GM18907 (cell line): ENCODE measurements around the gene NFYA.

Experiments used
- ATAC-seq: cut with Tn5 transposase; IDR thresholded peaks from one replicate; pipeline ENCODE4 v1.9.1; 2021; ENCODE audit warnings: mild to moderate bottlenecking, moderate library complexity; ENCODE audit not compliant: unreplicated experiment

NFYA gene

DNA sequence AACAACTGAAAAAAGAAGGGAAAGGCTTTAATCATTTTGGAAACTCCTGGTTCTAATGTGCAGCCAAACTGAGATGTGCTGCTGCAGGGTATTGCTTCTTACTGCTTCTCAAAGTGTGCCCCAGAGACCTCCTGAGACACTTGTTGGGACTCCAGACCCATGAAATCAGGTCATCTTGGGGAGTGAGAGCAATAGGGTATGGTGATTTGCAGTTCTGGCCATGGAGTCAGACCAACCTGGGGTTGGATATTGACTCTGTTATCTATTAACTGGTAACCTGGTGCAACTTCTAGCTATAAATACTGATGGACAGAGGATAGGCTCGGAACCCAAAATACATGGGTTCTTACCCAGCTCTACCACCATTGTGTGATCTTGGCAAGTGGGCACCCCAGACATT is 26.7 kb upstream of the NFYA start:
- no peak for ATAC-seq

- no peak for ATAC-seq
Measured at GRCh38 chr6:41047306-41047705, 25.5 kb upstream of the NFYA start.

GRCh38 chr6:41047745-41048732 is 24.7 kb upstream of the NFYA start:
- no peak for ATAC-seq

- ATAC-seq, result no peak
Measured at GRCh38 chr6:41049521-41049920, 23.3 kb upstream of the NFYA start.

DNA sequence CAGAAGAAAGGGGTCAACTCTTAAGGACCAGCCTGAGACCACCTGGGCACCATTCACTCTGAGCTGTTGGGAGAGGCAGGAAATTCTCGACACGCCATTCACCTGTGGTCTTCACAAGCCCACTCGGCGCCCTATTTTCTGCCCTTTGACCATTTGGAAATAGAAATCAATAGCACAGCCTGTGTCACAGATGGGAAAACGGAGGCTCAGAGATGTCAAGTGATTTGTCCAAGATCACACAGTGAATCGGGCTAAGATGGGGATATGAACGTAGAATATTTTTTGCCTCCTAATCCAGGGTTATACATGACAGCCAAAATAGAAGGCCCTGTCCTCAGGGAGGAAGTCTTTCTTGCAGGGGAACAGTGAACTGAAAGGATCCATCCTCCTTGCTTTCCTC is 22.8 kb upstream of the NFYA start:
- ATAC-seq, result no peak

GRCh38 chr6:41050536-41050935 is 22.2 kb upstream of the NFYA start:
- no peak for ATAC-seq

DNA sequence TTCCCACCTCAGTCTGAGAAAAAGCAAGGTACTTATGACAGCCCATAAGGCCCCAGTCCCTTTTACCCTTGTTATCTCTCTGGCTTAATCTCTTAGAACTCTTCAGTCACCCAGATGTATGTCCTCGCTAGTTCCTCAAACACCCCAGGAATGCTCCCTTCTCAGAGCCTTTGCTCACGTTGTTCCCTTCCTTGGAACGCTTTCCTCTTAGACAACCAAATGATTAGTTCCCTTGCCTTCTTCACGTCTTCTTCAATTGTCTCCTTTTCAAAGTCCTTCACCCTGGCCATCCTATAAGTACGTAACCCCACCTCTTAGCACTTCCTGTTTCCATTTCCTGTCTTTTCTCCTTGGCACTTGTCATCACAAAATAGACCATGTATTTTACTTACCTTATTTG is 20.9 kb upstream of the NFYA start:
- no peak for ATAC-seq

DNA sequence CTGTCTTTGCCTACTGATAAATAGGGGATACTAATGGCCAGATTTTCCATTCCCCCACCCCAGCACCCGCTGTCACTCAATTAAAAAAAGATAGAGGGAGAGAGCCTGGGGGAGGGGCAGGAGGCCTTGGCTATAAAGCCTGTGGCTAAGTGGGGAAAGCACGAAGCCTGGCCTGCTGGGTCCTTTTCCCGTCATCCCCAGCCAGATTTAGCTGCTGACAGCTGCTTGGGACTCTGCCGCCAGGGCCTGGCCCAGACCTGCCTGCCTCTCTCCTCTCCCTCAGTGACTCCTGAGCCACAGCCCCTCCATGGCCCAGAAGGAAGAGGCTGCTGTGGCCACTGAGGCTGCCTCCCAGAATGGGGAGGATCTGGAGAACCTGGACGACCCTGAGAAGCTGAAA is 19.7 kb upstream of the NFYA start, which contains the start of gene APOBEC2:
Gene APOBEC2, plus strand, starts transcription at position 162 of the 400 bp plus-strand sequence. Its CDS starts 146 bp downstream, at position 308.
- no peak for ATAC-seq

- ATAC-seq, result no peak
Measured at GRCh38 chr6:41054511-41054910, 18.3 kb upstream of the NFYA start.

- no peak for ATAC-seq
Measured at GRCh38 chr6:41055149-41055548, 17.6 kb upstream of the NFYA start.

- no peak for ATAC-seq
Measured at GRCh38 chr6:41056768-41057490, 15.8 kb upstream of the NFYA start.

DNA sequence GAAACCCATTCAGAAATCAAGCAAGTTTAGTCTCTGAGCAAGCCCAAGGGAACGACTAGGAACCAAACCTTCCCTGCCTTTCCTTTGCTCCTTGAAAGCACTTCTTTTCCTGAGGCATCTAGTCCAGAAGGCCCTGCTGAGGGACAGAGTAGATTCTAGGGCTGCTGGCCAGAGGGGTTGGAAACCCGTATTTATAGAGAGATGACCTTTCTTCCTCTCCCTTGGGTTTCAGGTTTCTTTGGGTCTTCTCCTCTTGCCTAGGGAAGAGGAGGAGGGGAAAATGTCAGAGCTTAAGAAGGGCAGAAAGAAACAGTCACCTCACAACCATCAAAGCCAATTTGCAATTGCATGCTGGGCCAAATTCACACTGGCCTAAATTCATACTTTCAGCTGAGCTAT is 14.0 kb upstream of the NFYA start:
- no peak for ATAC-seq

- no peak for ATAC-seq
Measured at GRCh38 chr6:41059556-41059955, 13.2 kb upstream of the NFYA start.

DNA sequence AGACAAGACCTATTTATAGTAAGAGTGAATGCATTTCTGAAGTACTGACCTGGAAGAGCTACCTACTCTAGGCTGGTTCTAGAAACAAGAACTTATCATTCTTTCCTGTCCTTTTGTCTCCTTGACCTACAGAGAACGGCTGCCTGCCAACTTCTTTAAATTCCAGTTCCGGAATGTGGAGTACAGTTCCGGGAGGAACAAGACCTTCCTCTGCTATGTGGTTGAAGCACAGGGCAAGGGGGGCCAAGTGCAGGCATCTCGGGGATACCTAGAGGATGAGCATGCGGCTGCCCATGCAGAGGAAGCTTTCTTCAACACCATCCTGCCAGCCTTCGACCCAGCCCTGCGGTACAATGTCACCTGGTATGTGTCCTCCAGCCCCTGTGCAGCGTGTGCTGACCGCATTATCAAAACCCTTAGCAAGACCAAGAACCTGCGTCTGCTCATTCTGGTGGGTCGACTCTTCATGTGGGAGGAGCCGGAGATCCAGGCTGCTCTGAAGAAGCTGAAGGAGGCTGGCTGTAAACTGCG is 11.5 kb upstream of the NFYA start:
- no peak for ATAC-seq

GRCh38 chr6:41062056-41062455 is 10.7 kb upstream of the NFYA start:
- no peak for ATAC-seq

- no peak for ATAC-seq
Measured at GRCh38 chr6:41063884-41064285, 8.9 kb upstream of the NFYA start.

- no peak for ATAC-seq
Measured at GRCh38 chr6:41064841-41065240, 7.9 kb upstream of the NFYA start.

- no peak for ATAC-seq
Measured at GRCh38 chr6:41065550-41066026, 7.2 kb upstream of the NFYA start.

DNA sequence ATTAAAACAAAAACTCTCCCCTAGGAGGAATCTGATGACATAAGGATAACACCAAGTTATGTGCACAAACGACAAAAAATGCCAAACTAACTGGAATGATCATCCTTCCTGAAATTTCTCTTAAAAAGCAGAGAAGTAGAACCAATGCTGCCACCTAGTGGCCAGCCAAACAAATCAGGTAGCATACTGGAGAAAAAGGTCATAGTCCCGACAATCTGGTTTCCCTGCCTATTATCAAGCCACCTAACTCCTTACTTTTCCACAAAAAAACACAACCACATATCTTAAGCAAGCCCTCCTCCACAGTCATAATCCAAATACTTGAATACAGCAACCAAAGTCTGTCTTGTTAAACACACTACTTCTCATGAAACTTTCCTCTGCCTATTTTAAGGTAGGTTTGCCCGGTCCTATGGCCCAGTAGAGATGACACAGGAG is 5.9 kb upstream of the NFYA start:
- ATAC-seq, result no peak

DNA sequence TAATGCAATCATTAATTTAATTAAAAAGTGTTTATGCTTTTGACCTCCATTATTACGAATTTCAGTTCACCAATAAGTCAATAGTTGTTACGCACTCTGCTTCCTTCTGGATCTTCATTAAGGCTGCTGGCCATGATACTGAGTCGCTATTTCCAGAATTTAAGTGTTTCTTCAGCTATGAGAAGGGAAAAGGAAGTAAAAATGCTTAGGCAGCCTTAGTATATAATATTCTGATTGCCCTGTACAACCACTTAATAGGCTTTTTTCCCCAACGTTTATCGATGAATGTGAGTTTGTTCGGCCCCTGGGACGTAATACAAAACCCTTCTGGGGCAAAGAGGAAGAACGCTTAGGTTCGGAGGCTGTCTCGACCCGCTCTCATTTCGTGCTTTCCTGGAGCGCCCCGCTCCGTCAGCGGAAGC is 1.3 kb upstream of the NFYA start:
- ATAC-seq, result no peak
